ENCODE measurements around the gene COG1. TPM values are rescaled to one million over a fixed set of nuclear protein-coding genes. Genes with fewer than 3 reads are reported as not detected.

COG1 gene
- total RNA-seq, 1 donor from 2014 or later: 26.7 TPM

DNA sequence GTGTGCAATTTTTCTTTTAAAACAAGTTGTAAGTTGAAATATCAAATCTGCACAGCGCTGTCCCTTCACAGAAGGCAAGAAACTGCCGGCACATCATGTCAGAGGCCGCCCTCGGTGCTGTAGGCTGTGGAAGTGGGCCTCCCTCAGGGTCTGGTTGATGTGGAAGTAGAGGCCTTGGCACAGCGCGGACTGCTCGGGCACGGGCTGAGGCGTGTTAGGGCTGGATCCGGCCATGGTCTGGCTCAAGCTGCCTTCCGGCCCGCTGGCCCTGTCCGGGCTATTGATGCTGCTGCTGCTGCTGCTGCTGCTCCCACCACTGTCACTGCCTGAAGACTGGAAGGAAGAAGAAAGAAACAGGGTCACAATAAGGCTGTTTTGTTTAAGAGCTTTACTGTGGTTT lies 16.6 kb downstream of the COG1 start:
- TF ChIP-seq, protein P1, sequence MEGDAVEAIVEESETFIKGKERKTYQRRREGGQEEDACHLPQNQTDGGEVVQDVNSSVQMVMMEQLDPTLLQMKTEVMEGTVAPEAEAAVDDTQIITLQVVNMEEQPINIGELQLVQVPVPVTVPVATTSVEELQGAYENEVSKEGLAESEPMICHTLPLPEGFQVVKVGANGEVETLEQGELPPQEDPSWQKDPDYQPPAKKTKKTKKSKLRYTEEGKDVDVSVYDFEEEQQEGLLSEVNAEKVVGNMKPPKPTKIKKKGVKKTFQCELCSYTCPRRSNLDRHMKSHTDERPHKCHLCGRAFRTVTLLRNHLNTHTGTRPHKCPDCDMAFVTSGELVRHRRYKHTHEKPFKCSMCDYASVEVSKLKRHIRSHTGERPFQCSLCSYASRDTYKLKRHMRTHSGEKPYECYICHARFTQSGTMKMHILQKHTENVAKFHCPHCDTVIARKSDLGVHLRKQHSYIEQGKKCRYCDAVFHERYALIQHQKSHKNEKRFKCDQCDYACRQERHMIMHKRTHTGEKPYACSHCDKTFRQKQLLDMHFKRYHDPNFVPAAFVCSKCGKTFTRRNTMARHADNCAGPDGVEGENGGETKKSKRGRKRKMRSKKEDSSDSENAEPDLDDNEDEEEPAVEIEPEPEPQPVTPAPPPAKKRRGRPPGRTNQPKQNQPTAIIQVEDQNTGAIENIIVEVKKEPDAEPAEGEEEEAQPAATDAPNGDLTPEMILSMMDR (IDR thresholded peaks at IDR 0.05; ENCODE audit: insufficient read depth, low read length, poor library complexity, severe bottlenecking): no peak
- H3K27me3 ChIP-seq (ENCODE audit: control insufficient read depth, insufficient read depth, low read length): no peaks in the 10 kb centered on the region
- H3K36me3 ChIP-seq (ENCODE audit: control insufficient read depth, insufficient read depth, low read length): peaks cover 3% of the 10 kb centered on the region
- no peak overlapping the region for H3K4me3 ChIP-seq (ENCODE audit: low read depth, low read length)
- DNase-seq (ENCODE audit: low read depth): no peak

DNA sequence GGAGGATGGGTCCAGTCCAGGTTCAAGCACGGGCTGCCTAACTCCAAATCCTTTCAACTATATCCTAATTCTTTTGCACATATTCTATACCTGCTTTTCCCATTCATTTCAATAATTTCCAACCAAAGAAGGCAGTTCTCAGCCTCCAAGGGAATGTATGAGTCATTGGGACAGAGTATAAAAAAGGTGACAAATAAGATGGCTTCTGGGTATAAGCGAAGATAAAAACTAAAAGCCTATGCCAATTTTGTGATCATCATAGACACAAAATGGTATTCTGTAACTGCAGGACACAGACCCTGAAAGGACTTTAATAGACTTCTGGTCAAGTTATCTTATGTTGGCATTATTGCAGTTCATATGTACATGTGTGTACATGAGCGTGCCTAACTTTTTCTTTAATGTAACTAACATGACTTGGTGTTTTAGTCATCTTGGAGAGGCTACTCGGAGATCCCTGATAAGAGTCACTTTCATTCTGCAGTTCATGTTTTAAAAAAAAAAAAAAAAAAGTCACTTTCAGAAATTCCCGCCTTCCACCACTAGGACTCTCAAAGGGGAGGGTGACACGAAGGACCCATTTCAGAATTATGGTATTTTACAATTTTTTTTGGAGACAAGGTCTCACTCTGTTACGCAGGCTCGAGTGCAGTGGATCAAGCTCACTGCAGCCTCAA lies 17.3 kb downstream of the COG1 start:
- DNase-seq (ENCODE audit: low read depth): no peak
- Histone ChIP-seq H3K4me3 (ENCODE audit: low read depth, low read length) (no peak overlapping the region), H3K36me3 (ENCODE audit: control insufficient read depth, insufficient read depth, low read length) (peaks cover 3% of the 10 kb centered on the region), H3K27me3 (ENCODE audit: control insufficient read depth, insufficient read depth, low read length) (no peaks in the 10 kb centered on the region)
- TF ChIP-seq, protein P1 (IDR thresholded peaks at IDR 0.05; ENCODE audit: insufficient read depth, low read length, poor library complexity, severe bottlenecking): peak; percentile 31

DNA sequence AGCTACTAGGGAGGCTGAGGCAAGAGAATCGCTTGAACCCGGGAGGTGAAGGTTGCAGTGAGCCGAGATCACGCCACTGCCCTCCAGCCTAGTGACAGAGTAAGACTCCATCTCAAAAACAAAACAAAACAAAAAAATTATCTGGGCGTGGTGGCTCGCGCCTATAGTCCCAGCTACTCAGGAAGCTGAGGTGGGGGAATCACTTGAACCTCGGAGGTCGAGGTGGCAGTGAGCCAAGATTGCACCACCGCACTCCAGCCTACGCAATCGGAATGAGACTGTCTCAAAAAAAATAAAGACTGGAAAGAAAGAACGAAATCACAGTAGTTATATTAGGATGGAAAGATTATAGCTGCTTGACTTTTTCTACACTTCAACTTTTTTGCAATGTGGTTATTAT lies 18.9 kb downstream of the COG1 start:
- H3K27me3 ChIP-seq (ENCODE audit: control insufficient read depth, insufficient read depth, low read length): no peaks in the 10 kb centered on the region
- H3K4me3 ChIP-seq (ENCODE audit: low read depth, low read length): no peak overlapping the region
- no peak for DNase-seq (ENCODE audit: low read depth)
- peaks cover 3% of the 10 kb centered on the region for H3K36me3 ChIP-seq (ENCODE audit: control insufficient read depth, insufficient read depth, low read length)
- TF ChIP-seq, protein P1 (IDR thresholded peaks at IDR 0.05; ENCODE audit: insufficient read depth, low read length, poor library complexity, severe bottlenecking): no peak

DNA sequence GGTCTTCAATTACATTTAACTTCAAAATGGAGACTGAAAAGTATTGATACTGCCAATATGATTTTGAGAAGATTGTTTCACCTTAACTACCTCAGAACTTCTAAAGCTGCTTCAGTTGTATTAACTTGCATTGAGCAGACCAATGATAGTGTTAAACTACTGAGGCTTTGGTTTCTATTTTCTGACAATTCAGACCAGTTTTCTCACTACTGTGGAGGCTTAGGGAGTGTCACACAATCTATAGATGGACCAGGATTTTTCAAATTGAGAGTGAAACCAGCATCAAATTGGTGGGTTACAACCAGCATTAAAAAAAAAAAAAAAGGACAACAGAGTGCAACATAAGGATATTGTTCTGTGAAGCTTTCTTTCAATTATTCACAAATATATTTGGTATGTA lies 21.2 kb downstream of the COG1 start:
- TF ChIP-seq, protein P1 (IDR thresholded peaks at IDR 0.05; ENCODE audit: insufficient read depth, low read length, poor library complexity, severe bottlenecking): no peak
- Histone ChIP-seq H3K27me3 (ENCODE audit: control insufficient read depth, insufficient read depth, low read length) (no peaks in the 10 kb centered on the region), H3K36me3 (ENCODE audit: control insufficient read depth, insufficient read depth, low read length) (no peaks in the 10 kb centered on the region), H3K4me3 (ENCODE audit: low read depth, low read length) (no peak overlapping the region)
- no peak for DNase-seq (ENCODE audit: low read depth)

DNA sequence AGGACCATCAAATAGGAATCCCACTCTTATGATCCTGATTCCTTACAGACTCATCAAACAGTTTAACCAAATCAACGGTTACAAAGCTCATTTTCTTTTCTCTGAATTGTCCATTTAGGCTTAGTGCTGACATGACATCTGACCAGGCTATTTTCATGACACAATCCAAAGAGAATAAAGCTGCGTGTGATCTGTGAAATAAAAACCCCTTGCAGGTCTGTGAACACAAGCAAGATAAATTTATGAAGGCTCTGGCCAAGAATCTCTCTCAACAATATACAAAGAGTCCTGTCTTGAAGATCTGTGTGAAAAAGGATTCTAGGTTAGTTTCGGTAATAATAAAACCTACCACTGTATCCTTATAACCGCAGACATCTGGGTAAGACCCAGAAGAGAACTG lies 22.0 kb downstream of the COG1 start:
- Histone ChIP-seq H3K36me3 (ENCODE audit: control insufficient read depth, insufficient read depth, low read length) (no peaks in the 10 kb centered on the region), H3K27me3 (ENCODE audit: control insufficient read depth, insufficient read depth, low read length) (no peaks in the 10 kb centered on the region), H3K4me3 (ENCODE audit: low read depth, low read length) (no peak overlapping the region)
- no peak for DNase-seq (ENCODE audit: low read depth)
- TF ChIP-seq, protein P1 (IDR thresholded peaks at IDR 0.05; ENCODE audit: insufficient read depth, low read length, poor library complexity, severe bottlenecking): no peak

DNA sequence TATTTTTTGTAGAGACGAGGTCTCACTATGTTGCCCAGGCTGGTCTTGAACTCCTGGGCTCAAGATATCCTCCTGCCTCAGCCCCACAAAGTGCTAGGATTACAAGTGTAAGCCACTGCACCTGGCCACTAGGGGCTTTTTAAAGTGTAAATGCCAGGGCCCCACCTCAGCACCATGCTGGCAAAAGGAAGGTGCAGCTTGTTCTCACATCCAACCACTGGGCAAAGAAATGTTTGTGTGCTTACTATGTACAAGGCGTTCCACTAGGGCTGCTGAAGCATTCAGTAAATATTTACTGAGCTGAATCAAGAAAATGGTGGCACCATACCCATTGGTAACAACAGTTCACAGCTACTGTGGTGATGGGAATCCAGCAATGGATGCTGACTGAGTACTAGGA lies 22.6 kb downstream of the COG1 start:
- Histone ChIP-seq H3K36me3 (ENCODE audit: control insufficient read depth, insufficient read depth, low read length) (no peaks in the 10 kb centered on the region), H3K4me3 (ENCODE audit: low read depth, low read length) (no peak overlapping the region), H3K27me3 (ENCODE audit: control insufficient read depth, insufficient read depth, low read length) (no peaks in the 10 kb centered on the region)
- TF ChIP-seq, protein P1 (IDR thresholded peaks at IDR 0.05; ENCODE audit: insufficient read depth, low read length, poor library complexity, severe bottlenecking): no peak
- no peak for DNase-seq (ENCODE audit: low read depth)
